H1 (cell line): Measurements from ENCODE around the gene MRTFA. TPM values are rescaled to one million over a fixed set of nuclear protein-coding genes. Genes with fewer than 3 reads are reported as not detected.

Source experiments
- CTCF ChIA-PET: fragments of 300-600 bp; sonication (Branson Sonifier 250); formaldehyde crosslinking; loops from one replicate; lab custom pipeline; 2021; ENCODE audit not compliant: partially characterized antibody; lab: Charles Lee
- POLR2A ChIA-PET: fragments of 300-600 bp; sonication (Branson Sonifier 250); formaldehyde crosslinking; loops from one replicate; lab custom pipeline; 2021; ENCODE audit warnings: inconsistent platforms; ENCODE audit not compliant: partially characterized antibody; lab: Charles Lee
- DNase-seq, 2 experiments: peaks; one replicate each; pipeline versions ENCODE4 v3.0.0 to v3.0.0-alpha.2; 2010 to 2022; ENCODE audit warnings: low spot score in 2 of 2, low read depth in 1 of 2, mixed read lengths in 1 of 2
- FAIRE-seq: peaks from 2 replicates; lab custom pipeline; 2011; peaks lifted over from hg19 to GRCh38; lab: Jason Lieb, UNC
- H2AFZ ChIP-seq: 2 replicates; pipeline ENCODE4 v1.8.1; 2012; ENCODE audit warnings: low read length, inconsistent platforms
- H2AK5ac ChIP-seq: 2 replicates; pipeline ENCODE4 v1.6.1; 2013; ENCODE audit warnings: low read depth, low read length
- H2BK120ac ChIP-seq: replicated peaks from 2 replicates; pipeline ENCODE3; 2013; ENCODE audit warnings: low read depth, low read length, inconsistent platforms
- H2BK12ac ChIP-seq: 2 replicates; pipeline ENCODE4 v1.6.1; 2013; ENCODE audit warnings: low read depth, low read length
- H2BK15ac ChIP-seq: 2 replicates; pipeline ENCODE4 v1.6.1; 2013; ENCODE audit warnings: low read length
- H2BK20ac ChIP-seq: 2 replicates; pipeline ENCODE4 v1.6.1; 2013; ENCODE audit warnings: low read length
- H2BK5ac ChIP-seq: 2 replicates; pipeline ENCODE4 v1.6.1; 2013; ENCODE audit warnings: low read depth, low read length
- H3K14ac ChIP-seq: 2 replicates; pipeline ENCODE4 v1.6.1; 2013; ENCODE audit warnings: inconsistent platforms; ENCODE audit not compliant: insufficient read length
- H3K18ac ChIP-seq: 2 replicates; pipeline ENCODE4 v1.6.1; 2013; ENCODE audit warnings: low read length; ENCODE audit errors: extremely low read depth
- H3K23ac ChIP-seq: 2 replicates; pipeline ENCODE4 v1.6.1; 2013; ENCODE audit warnings: inconsistent platforms; ENCODE audit not compliant: insufficient read length
- H3K23me2 ChIP-seq: 2 replicates; pipeline ENCODE4 v1.6.1; 2013; ENCODE audit warnings: low read depth, low read length
- H3K27ac ChIP-seq: 2 replicates; pipeline ENCODE4 v1.6.1; 2011; ENCODE audit warnings: low read depth, low read length, inconsistent platforms
- H3K27me3 ChIP-seq, 4 experiments: replicated peaks in 1 of 4; 1 replicate in 1 of 4; 2 replicates in 3 of 4; pipeline versions ENCODE4 v1.6.1 to v1.8.1; 2011 to 2013; ENCODE audit warnings: low read length in 3 of 4, mild to moderate bottlenecking in 3 of 4, inconsistent platforms in 2 of 4, mixed read lengths in 2 of 4, moderate library complexity in 1 of 4; ENCODE audit not compliant: control insufficient read depth in 3 of 4, insufficient read depth in 3 of 4; ENCODE audit errors: extremely low read depth in 1 of 4
- H3K36me3 ChIP-seq, 4 experiments: 2 replicates each; pipeline versions ENCODE4 v1.6.1 to v1.8.1; 2011 to 2013; ENCODE audit warnings: mild to moderate bottlenecking in 4 of 4, low read length in 3 of 4, moderate library complexity in 2 of 4, control low read depth in 1 of 4, inconsistent platforms in 1 of 4; ENCODE audit not compliant: insufficient read depth in 4 of 4, control insufficient read depth in 2 of 4
- H3K4ac ChIP-seq: replicated peaks from 2 replicates; pipeline ENCODE3; 2013; ENCODE audit warnings: low read length, low read depth, mixed read lengths, inconsistent platforms; ENCODE audit not compliant: insufficient read length
- H3K4me1 ChIP-seq, 4 experiments: replicated peaks in 1 of 4; 1 replicate in 1 of 4; 2 replicates in 3 of 4; pipeline versions ENCODE4 v1.6.1 to v1.8.1; 2011 to 2013; ENCODE audit warnings: low read length in 3 of 4, inconsistent platforms in 2 of 4, mixed read lengths in 1 of 4; ENCODE audit not compliant: insufficient read depth in 4 of 4, control insufficient read depth in 3 of 4
- H3K4me2 ChIP-seq, 2 experiments: 2 replicates each; pipeline versions ENCODE4 v1.6.1 to v1.8.1; 2011 to 2013; ENCODE audit warnings: low read depth in 2 of 2, low read length in 2 of 2, control low read depth in 1 of 2, inconsistent platforms in 1 of 2, mild to moderate bottlenecking in 1 of 2; ENCODE audit not compliant: insufficient read depth in 1 of 2
- H3K4me3 ChIP-seq, 4 experiments: fragments of 200-600, 300-600 bp in 1 of 4; sonication (generic), shearing (Covaris generic), sonication (Bioruptor Twin) in 1 of 4; 2 replicates each; pipeline versions ENCODE4 v1.5.1 to v1.8.1; 2011 to 2016; ENCODE audit warnings: low read length in 4 of 4, low read depth in 3 of 4, control low read depth in 2 of 4, inconsistent platforms in 2 of 4, mild to moderate bottlenecking in 2 of 4, mixed read lengths in 1 of 4, moderate library complexity in 1 of 4; ENCODE audit not compliant: insufficient read depth in 2 of 4; ENCODE audit errors: extremely low read depth in 1 of 4
- H3K56ac ChIP-seq: replicated peaks from 2 replicates; pipeline ENCODE3; 2013; ENCODE audit warnings: low read depth, mild to moderate bottlenecking, mixed read lengths, low read length, inconsistent platforms; ENCODE audit not compliant: insufficient read length
- H3K79me1 ChIP-seq: 2 replicates; pipeline ENCODE4 v1.6.1; 2013; ENCODE audit warnings: low read depth, low read length, control low read depth
- H3K79me2 ChIP-seq, 2 experiments: 2 replicates each; pipeline versions ENCODE4 v1.6.1 to v1.8.1; 2012 to 2013; ENCODE audit warnings: low read length in 2 of 2, mild to moderate bottlenecking in 2 of 2, inconsistent platforms in 1 of 2; ENCODE audit not compliant: insufficient read depth in 2 of 2, control insufficient read depth in 1 of 2
- H3K9ac ChIP-seq, 4 experiments: replicated peaks in 1 of 4; 1 replicate in 1 of 4; 2 replicates in 3 of 4; pipeline versions ENCODE4 v1.6.1 to v1.8.1; 2011 to 2013; ENCODE audit warnings: low read depth in 3 of 4, low read length in 3 of 4, control low read depth in 2 of 4, mild to moderate bottlenecking in 2 of 4, moderate library complexity in 2 of 4, inconsistent platforms in 1 of 4; ENCODE audit errors: extremely low read depth in 1 of 4
- H3K9me3 ChIP-seq, 2 experiments: 2 replicates each; pipeline versions ENCODE4 v1.6.1 to v1.8.1; 2012 to 2013; ENCODE audit warnings: mild to moderate bottlenecking in 2 of 2, moderate library complexity in 2 of 2, control low read depth in 1 of 2, inconsistent platforms in 1 of 2, low read depth in 1 of 2, low read length in 1 of 2, mixed read lengths in 1 of 2; ENCODE audit not compliant: insufficient read depth in 2 of 2
- H4K20me1 ChIP-seq, 2 experiments: replicated peaks in 1 of 2; 2 replicates each; pipeline versions ENCODE3 to v1.8.1; 2011 to 2013; ENCODE audit warnings: inconsistent platforms in 2 of 2, low read length in 2 of 2, mild to moderate bottlenecking in 1 of 2; ENCODE audit not compliant: insufficient read depth in 2 of 2, control insufficient read depth in 1 of 2
- H4K5ac ChIP-seq: 2 replicates; pipeline ENCODE4 v1.6.1; 2013; ENCODE audit warnings: low read length, low read depth, mixed read lengths, inconsistent platforms; ENCODE audit not compliant: insufficient read length
- H4K8ac ChIP-seq: 2 replicates; pipeline ENCODE4 v1.8.0; 2013; ENCODE audit warnings: mild to moderate bottlenecking, moderate library complexity, low read length, inconsistent platforms; ENCODE audit not compliant: insufficient read depth; ENCODE audit errors: extremely low read depth
- H4K91ac ChIP-seq: replicated peaks from 2 replicates; pipeline ENCODE3; 2013; ENCODE audit warnings: low read length, mixed read lengths, inconsistent platforms; ENCODE audit not compliant: insufficient read length
- ASH2L ChIP-seq: fragments of 200-600, 300-600 bp; sonication (generic); IDR thresholded peaks from one replicate; pipeline ENCODE4 v1.7.1; 2017; ENCODE audit warnings: low read length
- CBX8 ChIP-seq: fragments of 300-800, 300-1000 bp; sonication (generic); IDR thresholded peaks from 2 replicates; pipeline ENCODE4 v1.7.1; 2016; ENCODE audit warnings: low read depth, low read length, borderline replicate concordance
- CEBPB ChIP-seq: IDR thresholded peaks from 2 replicates; pipeline ENCODE4 v1.6.1; 2012; ENCODE audit warnings: low read depth, low read length
- GABPA ChIP-seq: IDR thresholded peaks from 2 replicates; pipeline ENCODE4 v1.6.1; 2011; ENCODE audit warnings: mild to moderate bottlenecking, low read length, moderate library complexity, borderline replicate concordance; ENCODE audit not compliant: insufficient read depth
- GTF2F1 ChIP-seq: IDR thresholded peaks from 2 replicates; pipeline ENCODE4 v1.6.1; 2012; ENCODE audit warnings: low read depth, low read length, improper control_type of control experiment, borderline replicate concordance
- JUN ChIP-seq: IDR thresholded peaks from 2 replicates; pipeline ENCODE4 v1.6.1; 2011; ENCODE audit warnings: low read depth, mild to moderate bottlenecking, improper control_type of control experiment, low read length
- JUND ChIP-seq: IDR thresholded peaks from 2 replicates; pipeline ENCODE4 v1.6.1; 2011; ENCODE audit warnings: mild to moderate bottlenecking, improper control_type of control experiment, low read length
- PHF8 ChIP-seq: fragments of 200-600 bp; sonication (generic); conservative IDR thresholded peaks from 2 replicates; pipeline ENCODE4 v1.7.1; 2012; ENCODE audit warnings: low read depth, mild to moderate bottlenecking, inconsistent platforms, low read length, moderate library complexity
- POLR2A ChIP-seq, 2 experiments: IDR thresholded peaks; 1 replicate in 1 of 2; 2 replicates in 1 of 2; pipeline ENCODE4 v1.6.1; 2011; ENCODE audit warnings: low read depth in 2 of 2, low read length in 2 of 2, mild to moderate bottlenecking in 2 of 2; ENCODE audit errors: control extremely low read depth in 1 of 2
- POLR2AphosphoS5 ChIP-seq: IDR thresholded peaks from 2 replicates; pipeline ENCODE4 v1.6.1; 2011; ENCODE audit warnings: low read depth, low read length
- RBBP5 ChIP-seq: IDR thresholded peaks from 2 replicates; pipeline ENCODE4 v1.7.1; 2012; ENCODE audit warnings: low read depth, mild to moderate bottlenecking, inconsistent platforms, low read length, moderate library complexity, borderline replicate concordance
- SIN3A ChIP-seq, 2 experiments: IDR thresholded peaks in 1 of 2; conservative IDR thresholded peaks in 1 of 2; 2 replicates each; pipeline ENCODE4 v1.6.1; 2011 to 2012; ENCODE audit warnings: low read length in 2 of 2, improper control_type of control experiment in 1 of 2, low read depth in 1 of 2, mild to moderate bottlenecking in 1 of 2
- TBP ChIP-seq: IDR thresholded peaks from 2 replicates; pipeline ENCODE4 v1.6.1; 2011; ENCODE audit warnings: low read depth, low read length, improper control_type of control experiment
- WGBS, 2 experiments: shearing (Covaris generic) in 1 of 2; methylation state at CpG; one replicate each; pipeline versions ENCODE4 v1.1.6 to v1.1.7; 2013 to 2015; ENCODE audit warnings: low lambda C conversion rate in 2 of 2, mixed read lengths in 2 of 2, inconsistent platforms in 1 of 2, low coverage in 1 of 2, missing lambda C conversion rate in 1 of 2; ENCODE audit not compliant: insufficient replicate concordance in 2 of 2, insufficient coverage in 1 of 2, insufficient read length in 1 of 2; ENCODE audit errors: extremely low coverage in 1 of 2, missing lambda C conversion rate in 1 of 2; 5-methylcytosine and 5-hydroxymethylcytosine counted together
- polyA plus RNA-seq, 7 experiments: library from polyadenylated mRNA; depleted of rRNA in 3 of 7; stranded (reverse) in 5 of 7; unstranded in 2 of 7; fragments of >200 nt in 5 of 7; fragments of 200-250 nt in 2 of 7; gene quantifications; 1 replicate in 5 of 7; 2 replicates in 1 of 7; 4 replicates in 1 of 7; pipeline versions ENCODE4 v1.2.1 to v1.2.3, GENCODE V29; 2011 to 2013; ENCODE audit warnings: missing spikeins in 2 of 7, mixed read lengths in 2 of 7
- total RNA-seq: library from RNA; stranded (reverse); fragmentation: NEBNext Ultra II Directional; extraction: Animal tissue kit (Norgen Biotek cat#: 25700); gene quantifications from 2 replicates; pipeline ENCODE4 v1.2.1, GENCODE V29; 2021

The MRTFA gene
- total and polyA plus RNA-seq, 2 of the 8 experiments (the other 6 are each of a cell fraction or from before 2014, with no cell fraction given): 5.4 to 37.9 TPM

- H3K9ac ChIP-seq: no peak overlapping the region
- 91% methylated on average over 12 of the region's 12 CpGs; no CpG with 5 or more reads in 1 of the 2 experiments for WGBS, 2 experiments
- POLR2A ChIA-PET: interaction anchor here (1.2 kb wide), 1 partner anchor 12 kb away, joined by 3 read pairs; no protein-coding TSS in a partner anchor
- H2AK5ac ChIP-seq: no peak overlapping the region
- H3K4me3 ChIP-seq: no peak overlapping the region
- CTCF ChIA-PET: interaction anchor here (0.8 to 7.2 kb wide), 12 partner anchors 12 to 160 kb away, joined by 3 to 69 read pairs (median 4); no protein-coding TSS in a partner anchor
- H3K23me2 ChIP-seq: no peaks in the 10 kb centered on the region
- H4K5ac ChIP-seq: no peak overlapping the region
- H3K9me3 ChIP-seq: no peaks in the 10 kb centered on the region
- H3K14ac ChIP-seq: no peak overlapping the region
- H3K18ac ChIP-seq: no peak overlapping the region
- H4K91ac ChIP-seq: no peak overlapping the region
- H3K23ac ChIP-seq: no peak overlapping the region
- H2AFZ ChIP-seq: no peak overlapping the region
- H4K20me1 ChIP-seq: peaks cover 0 to 4% of the 10 kb centered on the region in 2 experiments
- H3K79me2 ChIP-seq: no peaks in the 10 kb centered on the region
- H4K8ac ChIP-seq: no peak overlapping the region
- H3K4ac ChIP-seq: no peak overlapping the region
- H3K4me1 ChIP-seq: no peaks in the 10 kb centered on the region; a peak in 1 of 7 replicates
- no peaks in the 10 kb centered on the region; a peak in 1 of 8 replicates for H3K36me3 ChIP-seq
- H2BK5ac ChIP-seq: no peak overlapping the region
- no peak overlapping the region for H2BK15ac ChIP-seq
- FAIRE-seq: no peak
- no peaks in the 10 kb centered on the region for H3K27me3 ChIP-seq
- no peak overlapping the region for H2BK120ac ChIP-seq
- H2BK12ac ChIP-seq: no peak overlapping the region
- H3K56ac ChIP-seq: no peak overlapping the region
- no peak for DNase-seq
- no peak overlapping the region for H3K27ac ChIP-seq
- no peaks in the 10 kb centered on the region for H3K79me1 ChIP-seq
- no peak overlapping the region for H3K4me2 ChIP-seq
- H2BK20ac ChIP-seq: no peak overlapping the region
- no peak for TF ChIP-seq SIN3A (conservative IDR thresholded peaks at IDR 0.05 in 1 of 2, IDR thresholded peaks at IDR 0.05 in 1 of 2; ENCODE audit: low read depth in 1 of 2, low read length in 2 of 2)
- no peak for TF ChIP-seq POLR2A (IDR thresholded peaks at IDR 0.05; ENCODE audit: control extremely low read depth in 1 of 2, low read depth in 2 of 2, low read length in 2 of 2)
- no peak for TF ChIP-seq GTF2F1
- TF ChIP-seq GABPA: no peak
- TF ChIP-seq PHF8: no peak
- TF ChIP-seq JUN: no peak
- no peak for TF ChIP-seq ASH2L
- no peak for TF ChIP-seq POLR2AphosphoS5
- no peak for TF ChIP-seq CEBPB
- TF ChIP-seq TBP: no peak
- TF ChIP-seq JUND: no peak
- no peak for TF ChIP-seq CBX8
- TF ChIP-seq RBBP5: no peak
Observed at GRCh38 chr22:40485813-40486667, 150.5 kb downstream of the MRTFA start.
